Uterus (tissue), 4 donors: ENCODE measurements around the gene KIF26B. TPM values are rescaled to one million over a fixed set of nuclear protein-coding genes. Genes with fewer than 3 reads are reported as not detected.

Experiments
- DNase-seq, 2 donors: peaks; one replicate each; pipeline ENCODE4 v3.0.0-alpha.2; 2019 to 2020
- H3K27ac ChIP-seq, 2 donors: fragments of 200-600 bp; sonication (generic); 1 replicate in 1 of 2; 2 replicates in 1 of 2; pipeline ENCODE4 v1.5.1; 2016 to 2018
- H3K27me3 ChIP-seq, 2 donors: fragments of 200-600 bp; sonication (generic); one replicate each; pipeline ENCODE4 v1.5.1; 2018 to 2019; ENCODE audit warnings: control low read depth in 1 of 2
- H3K36me3 ChIP-seq, 2 donors: fragments of 200-600 bp; sonication (generic); one replicate each; pipeline ENCODE4 v1.5.1; 2019; ENCODE audit warnings: control low read depth in 1 of 2
- H3K4me1 ChIP-seq, 2 donors: fragments of 200-600 bp; sonication (generic); one replicate each; pipeline ENCODE4 v1.5.1; 2018 to 2019; ENCODE audit warnings: control low read depth in 1 of 2
- H3K4me3 ChIP-seq, 2 donors: fragments of 200-600 bp; sonication (generic); 1 replicate in 1 of 2; 2 replicates in 1 of 2; pipeline ENCODE4 v1.5.1; 2018 to 2019; ENCODE audit warnings: mild to moderate bottlenecking in 1 of 2
- H3K9me3 ChIP-seq, 2 donors: fragments of 200-600 bp; sonication (generic); one replicate each; pipeline ENCODE4 v1.5.1; 2019; ENCODE audit warnings: control low read depth in 1 of 2
- CTCF ChIP-seq, 4 experiments: fragments of 200-600 bp in 2 of 4; fragments of 450-650 bp in 2 of 4; sonication (generic) in 2 of 4; IDR thresholded peaks; one replicate each; pipeline ENCODE4 v1.5.1; 2016 to 2019; ENCODE audit warnings: antibody characterized with exemption in 4 of 4, mild to moderate bottlenecking in 2 of 4, moderate library complexity in 1 of 4
- POLR2A ChIP-seq, 2 donors: fragments of 450-650 bp; IDR thresholded peaks; one replicate each; pipeline ENCODE4 v1.6.1; 2016; ENCODE audit warnings: antibody characterized with exemption in 2 of 2, mild to moderate bottlenecking in 1 of 2, moderate library complexity in 1 of 2
- intact Hi-C: fragments of 100-400 bp; cut with DNase I; formaldehyde crosslinking; loops from one replicate; pipeline ENCODE4 v1.15.1; 2023; ENCODE audit warnings: low total_unique reads
- total RNA-seq, 4 donors: library from RNA; depleted of rRNA in 3 of 4; stranded (reverse); fragments of >200 nt in 3 of 4; gene quantifications; one replicate each; pipeline versions ENCODE4 v1.1.0 to v1.2.4, GENCODE V29; 2014 to 2023
- donor health status: DM: yes; HTN: yes; CAD: no.

Gene KIF26B
- total RNA-seq, 4 donors from 2014 or later, result 0.27 to 17.4 (median 1.3) TPM; not detected in 1

GRCh38 chr1:245255783-245256182, 101.0 kb downstream of the KIF26B start:
- no peak for TF ChIP-seq CTCF (IDR thresholded peaks at IDR 0.05)
- no peak for TF ChIP-seq POLR2A (IDR thresholded peaks at IDR 0.05)
- Histone ChIP-seq H3K36me3 (no peaks in the 10 kb centered on the region), H3K9me3 (no peaks in the 10 kb centered on the region), H3K4me1 (no peaks in the 10 kb centered on the region), H3K4me3 (no peak overlapping the region), H3K27me3 (no peaks in the 10 kb centered on the region), H3K27ac (no peak overlapping the region)
- intact Hi-C loops, result no loop called here
- no peak for DNase-seq

DNA sequence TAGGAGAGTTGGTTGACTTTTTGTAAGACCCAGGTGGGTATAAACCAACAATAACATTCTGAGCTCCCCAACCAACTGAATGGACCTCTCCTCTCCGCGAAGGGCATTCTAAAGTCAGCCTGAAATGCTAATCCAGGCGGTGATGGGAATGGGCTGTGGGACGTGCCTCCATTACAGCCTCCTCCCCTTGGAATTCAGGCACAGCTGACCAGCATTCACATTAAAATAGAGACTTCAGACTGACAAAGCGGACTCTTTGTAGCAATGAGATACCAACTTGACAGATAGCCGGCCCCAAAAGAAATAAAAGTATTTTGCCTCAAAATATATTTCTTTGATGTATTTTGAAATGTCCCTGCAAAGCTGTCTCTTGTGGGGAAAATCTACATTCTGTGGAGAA, 101.7 kb downstream of the KIF26B start:
- TF ChIP-seq POLR2A (IDR thresholded peaks at IDR 0.05) (no peak), CTCF (IDR thresholded peaks at IDR 0.05) (no peak)
- no peak for DNase-seq
- Histone ChIP-seq H3K36me3 (no peaks in the 10 kb centered on the region), H3K4me3 (no peak overlapping the region), H3K9me3 (no peaks in the 10 kb centered on the region), H3K27me3 (no peaks in the 10 kb centered on the region), H3K27ac (no peak overlapping the region), H3K4me1 (no peaks in the 10 kb centered on the region)
- intact Hi-C loops, result no loop called here

DNA sequence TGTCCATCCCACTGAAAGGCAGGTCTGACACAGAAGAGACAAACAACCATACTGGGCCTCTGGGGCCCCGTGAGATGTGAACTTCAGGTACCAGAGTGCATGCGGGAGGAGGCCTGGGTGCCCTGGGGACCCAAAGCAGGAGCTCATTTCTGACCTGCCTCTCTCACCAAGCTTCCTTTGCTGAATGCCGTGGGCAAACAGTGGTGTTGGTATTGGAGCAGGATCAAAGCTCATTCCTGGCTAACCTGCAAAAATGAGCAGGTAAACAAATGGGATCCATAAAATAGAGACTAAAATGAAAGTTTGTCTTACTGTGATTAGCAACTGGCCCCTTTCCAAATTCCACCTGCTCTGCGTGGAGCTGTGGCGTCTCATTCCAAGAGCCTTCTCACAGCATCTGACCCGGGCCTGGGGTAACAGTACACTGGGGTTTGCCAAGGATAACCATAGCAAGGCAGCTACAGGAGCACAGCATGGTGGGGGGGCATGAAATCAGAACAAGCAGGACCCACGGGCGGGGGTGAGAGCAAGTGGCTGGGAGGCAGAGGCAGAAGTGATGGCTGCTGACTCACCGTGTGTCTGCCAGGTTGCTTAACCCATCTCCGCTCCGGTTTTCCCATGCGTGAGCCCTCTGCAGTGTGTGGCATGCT, 103.6 kb downstream of the KIF26B start:
- no peak overlapping the region for H3K4me3 ChIP-seq

DNA sequence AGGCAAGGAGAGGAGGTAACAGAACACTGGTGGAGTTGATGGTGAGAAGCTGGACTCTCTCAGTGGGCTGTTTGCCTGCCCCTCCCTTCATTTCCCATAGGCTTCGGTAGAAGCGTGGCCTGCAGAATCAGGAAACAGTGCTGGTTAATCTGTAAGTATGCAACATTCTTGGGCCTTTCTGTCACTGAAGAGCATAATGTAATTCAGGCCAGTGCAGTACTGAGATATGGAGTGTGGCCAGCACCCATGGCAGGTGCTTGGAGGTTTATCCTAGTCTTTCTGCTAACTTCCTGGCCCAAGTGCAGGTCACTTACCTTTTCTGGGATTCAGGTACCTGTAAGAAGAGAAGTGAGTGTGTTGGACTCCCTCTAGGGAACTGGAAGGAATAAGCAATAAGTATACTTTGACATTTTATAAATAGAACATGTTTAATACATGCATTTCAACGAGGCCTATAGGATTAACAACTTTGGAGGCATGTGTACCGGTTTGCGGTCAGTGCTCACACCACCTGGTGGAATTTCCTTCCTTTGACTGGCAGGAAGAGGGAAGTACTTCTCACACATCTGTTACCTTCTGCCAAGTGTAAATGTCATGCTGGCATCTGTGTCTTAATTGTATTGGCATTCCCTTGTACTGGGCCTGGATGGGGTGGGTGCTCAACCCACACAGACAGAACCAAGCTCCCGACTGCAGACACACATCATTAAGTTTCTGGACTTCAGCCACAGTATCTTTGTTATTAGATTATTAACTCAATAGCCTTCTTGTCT, 105.5 kb downstream of the KIF26B start:
- H3K4me1 ChIP-seq, result no peaks in the 10 kb centered on the region
- TF ChIP-seq POLR2A (IDR thresholded peaks at IDR 0.05) (no peak), CTCF (IDR thresholded peaks at IDR 0.05) (no peak)
- no peaks in the 10 kb centered on the region for H3K36me3 ChIP-seq
- H3K27me3 ChIP-seq, result no peaks in the 10 kb centered on the region
- no peak overlapping the region for H3K27ac ChIP-seq
- H3K9me3 ChIP-seq, result no peaks in the 10 kb centered on the region
- DNase-seq, result no peak
- H3K4me3 ChIP-seq, result no peak overlapping the region
- intact Hi-C loops, result no loop called here

More for the DNA sequence above, 103.6 kb downstream of the KIF26B start:
- TF ChIP-seq POLR2A (IDR thresholded peaks at IDR 0.05), result no peak
- TF ChIP-seq CTCF (IDR thresholded peaks at IDR 0.05), result no peak
- intact Hi-C loops, result no loop called here
- Histone ChIP-seq H3K4me1 (no peaks in the 10 kb centered on the region), H3K27ac (no peak overlapping the region), H3K27me3 (no peaks in the 10 kb centered on the region), H3K36me3 (no peaks in the 10 kb centered on the region), H3K9me3 (no peaks in the 10 kb centered on the region)
- DNase-seq, result no peak

DNA sequence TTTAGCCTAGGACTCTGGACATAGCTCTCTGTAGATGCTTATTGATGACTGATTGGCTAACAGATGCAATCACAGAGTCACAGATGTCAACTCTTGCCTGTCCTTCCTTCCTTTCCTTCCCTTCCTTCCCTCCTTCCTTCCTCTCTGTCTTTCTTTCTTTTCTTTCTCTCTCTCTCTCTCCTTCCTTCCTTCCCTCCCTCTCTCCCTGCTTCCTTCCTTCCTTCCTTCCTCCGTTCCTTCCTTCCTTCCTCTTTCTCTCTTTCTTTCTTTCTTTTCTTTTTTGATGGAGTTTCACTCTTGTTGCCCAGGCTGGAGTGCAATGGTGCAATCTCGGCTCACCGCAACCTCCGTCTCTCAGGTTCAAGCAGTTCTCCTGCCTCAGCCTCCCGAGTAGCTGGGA, 106.1 kb downstream of the KIF26B start:
- no peaks in the 10 kb centered on the region for H3K9me3 ChIP-seq
- intact Hi-C loops, result no loop called here
- no peaks in the 10 kb centered on the region for H3K4me1 ChIP-seq
- H3K4me3 ChIP-seq, result no peak overlapping the region
- DNase-seq, result no peak
- no peaks in the 10 kb centered on the region for H3K36me3 ChIP-seq
- TF ChIP-seq POLR2A (IDR thresholded peaks at IDR 0.05), result no peak
- TF ChIP-seq CTCF (IDR thresholded peaks at IDR 0.05), result no peak
- H3K27ac ChIP-seq, result no peak overlapping the region
- no peaks in the 10 kb centered on the region for H3K27me3 ChIP-seq
